ENCODE data around the gene TUBB4B. TPM values are rescaled to one million over a fixed set of nuclear protein-coding genes. Genes with fewer than 3 reads are reported as not detected.

The TUBB4B gene
- total and polyA plus RNA-seq, 8 donors = 69.4 to 292 (median 153) TPM

DNA sequence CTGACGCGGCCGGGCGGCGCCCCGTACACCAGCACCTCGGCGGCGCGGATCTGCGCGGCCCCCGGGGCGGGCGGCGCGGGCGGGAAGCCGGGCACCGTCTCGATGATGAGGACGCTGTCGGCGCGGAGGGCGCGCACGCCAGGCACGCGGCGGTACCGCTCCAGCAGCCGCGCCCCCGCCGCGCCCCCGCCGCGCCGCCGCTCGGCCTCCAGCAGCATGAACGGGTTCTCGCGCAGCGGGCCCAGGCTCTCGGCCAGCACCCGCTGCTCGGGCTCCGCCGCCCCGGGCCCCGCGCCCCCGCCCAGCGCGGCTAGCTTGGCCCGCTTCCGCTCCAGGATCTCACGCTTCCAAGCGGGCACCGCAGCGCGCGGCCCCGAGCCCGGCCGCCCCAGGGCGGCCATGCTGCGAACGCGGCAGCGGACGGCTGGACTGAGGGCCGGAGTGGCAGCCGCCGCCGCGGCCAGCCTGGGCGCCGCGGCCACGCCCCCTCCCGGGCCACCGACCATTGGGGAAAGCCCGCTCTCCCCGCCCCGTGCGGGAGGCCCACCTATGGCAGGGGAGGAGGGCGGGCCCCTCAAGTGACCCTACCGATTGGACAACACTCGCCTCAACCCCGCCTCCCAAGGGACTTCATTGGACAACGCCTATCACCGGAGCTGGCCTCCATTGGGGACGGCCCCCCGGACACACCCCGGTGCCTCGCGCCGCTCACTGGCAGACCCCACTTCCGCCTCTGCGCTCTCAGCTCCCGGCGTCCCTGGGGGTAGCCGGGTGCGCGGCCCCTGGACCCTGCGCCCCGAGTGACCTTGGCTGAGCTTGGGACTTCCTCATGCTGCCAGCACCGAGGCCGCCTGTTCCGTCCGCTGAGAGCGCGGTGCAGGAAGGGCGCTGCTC, 40.5 kb upstream of the TUBB4B start, which contains the start of gene TPRN:
TSS of gene TPRN (minus strand) at position 431 of the 894 bp plus-strand sequence. CDS start at position 401, 30 bp downstream.
- DNase-seq = peak; percentile 100
- Histone ChIP-seq H3K4me3 (peak within 1 kb of the TSS; percentile 63 to 78 (median 66)), H3K27me3 (no peaks in the 10 kb centered on the region), H3K9me3 (no peaks in the 10 kb centered on the region), H3K36me3 (no peaks in the 10 kb centered on the region), H3K4me1 (peaks cover 71 to 86% (median 85%) of the 10 kb centered on the region in 4 donors), H3K27ac (peak within 1 kb of the TSS; percentile 85 to 97 (median 89))
- WGBS, 5 donors = 0 to 3% (median 1%) methylated on average over 28 to 114 of the region's 118 CpGs
- intact Hi-C loops (cut with DNase I; ENCODE audit: low total_unique reads) = no loop called here
- TF ChIP-seq CTCF (IDR thresholded peaks at IDR 0.05) = no peak
- peak in 1 of 4 donors; percentile 59 for TF ChIP-seq POLR2A (IDR thresholded peaks at IDR 0.05)
- TF ChIP-seq EP300 (IDR thresholded peaks at IDR 0.05) = no peak
- TF ChIP-seq POLR2AphosphoS5 (IDR thresholded peaks at IDR 0.05) = peak; percentile 37 to 92 (median 86)

- Histone ChIP-seq H3K27ac (peak overlapping the region; percentile 85 to 97 (median 89)), H3K27me3 (no peaks in the 10 kb centered on the region), H3K9me3 (no peaks in the 10 kb centered on the region), H3K36me3 (no peaks in the 10 kb centered on the region), H3K4me1 (peaks cover 76 to 84% (median 83%) of the 10 kb centered on the region in 4 donors), H3K4me3 (peak overlapping the region; percentile 63 to 78 (median 66))
- WGBS, 5 donors = 12 to 14% (median 12%) methylated on average over 22 to 23 of the region's 23 CpGs
- intact Hi-C loops (cut with DNase I; ENCODE audit: low total_unique reads) = no loop called here
- no peak for DNase-seq
- TF ChIP-seq POLR2A (IDR thresholded peaks at IDR 0.05) (no peak), EP300 (IDR thresholded peaks at IDR 0.05) (no peak), POLR2AphosphoS5 (IDR thresholded peaks at IDR 0.05) (no peak), CTCF (IDR thresholded peaks at IDR 0.05) (no peak)
These were observed 39.8 kb upstream of the TUBB4B start for GRCh38 chr9:137201205-137201868.

GRCh38 chr9:137202966-137203365, 38.1 kb upstream of the TUBB4B start:
- Histone ChIP-seq H3K36me3 (peaks cover 0 to 5% (median 0%) of the 10 kb centered on the region in 4 donors), H3K27ac (peak overlapping the region; percentile 29 to 97 (median 88)), H3K27me3 (no peaks in the 10 kb centered on the region), H3K9me3 (no peaks in the 10 kb centered on the region), H3K4me3 (no peak overlapping the region), H3K4me1 (peaks cover 70 to 78% (median 76%) of the 10 kb centered on the region in 4 donors)
- no peak for DNase-seq
- intact Hi-C loops (cut with DNase I; ENCODE audit: low total_unique reads) = no loop called here
- 50 to 71% (median 53%) methylated on average over 3 to 8 of the region's 8 CpGs for WGBS, 5 donors
- TF ChIP-seq POLR2A (IDR thresholded peaks at IDR 0.05) (no peak), CTCF (IDR thresholded peaks at IDR 0.05) (no peak), EP300 (IDR thresholded peaks at IDR 0.05) (no peak)

GRCh38 chr9:137204731-137205125, 36.4 kb upstream of the TUBB4B start:
- H3K27ac ChIP-seq = peak overlapping the region; percentile 71 to 94 (median 89)
- 7 to 18% (median 11%) methylated on average over 9 to 21 of the region's 21 CpGs for WGBS, 5 donors
- H3K36me3 ChIP-seq = peaks cover 0 to 15% (median 12%) of the 10 kb centered on the region in 4 donors
- H3K4me3 ChIP-seq = peak overlapping the region; percentile 88 to 95 (median 91)
- H3K9me3 ChIP-seq = no peaks in the 10 kb centered on the region
- TF ChIP-seq POLR2A (IDR thresholded peaks at IDR 0.05) (no peak), CTCF (IDR thresholded peaks at IDR 0.05) (no peak), EP300 (IDR thresholded peaks at IDR 0.05) (no peak), POLR2AphosphoS5 (IDR thresholded peaks at IDR 0.05) (no peak)
- intact Hi-C loops (cut with DNase I; ENCODE audit: low total_unique reads) = no loop called here
- no peaks in the 10 kb centered on the region for H3K27me3 ChIP-seq
- no peak for DNase-seq
- H3K4me1 ChIP-seq = peaks cover 55 to 61% (median 59%) of the 10 kb centered on the region in 4 donors

All from stomach (tissue), 9 donors.